ENCODE measurements around the gene TMEM50B.
A peak's percentile ranks its signal among the peaks of the same experiment; 100 is the strongest.
"Not testable (repeated sequence)": the region's sequence is repeated elsewhere in the genome, so short reads cannot be mapped to it uniquely, and the experiment has no call there.

TMEM50B gene

DNA sequence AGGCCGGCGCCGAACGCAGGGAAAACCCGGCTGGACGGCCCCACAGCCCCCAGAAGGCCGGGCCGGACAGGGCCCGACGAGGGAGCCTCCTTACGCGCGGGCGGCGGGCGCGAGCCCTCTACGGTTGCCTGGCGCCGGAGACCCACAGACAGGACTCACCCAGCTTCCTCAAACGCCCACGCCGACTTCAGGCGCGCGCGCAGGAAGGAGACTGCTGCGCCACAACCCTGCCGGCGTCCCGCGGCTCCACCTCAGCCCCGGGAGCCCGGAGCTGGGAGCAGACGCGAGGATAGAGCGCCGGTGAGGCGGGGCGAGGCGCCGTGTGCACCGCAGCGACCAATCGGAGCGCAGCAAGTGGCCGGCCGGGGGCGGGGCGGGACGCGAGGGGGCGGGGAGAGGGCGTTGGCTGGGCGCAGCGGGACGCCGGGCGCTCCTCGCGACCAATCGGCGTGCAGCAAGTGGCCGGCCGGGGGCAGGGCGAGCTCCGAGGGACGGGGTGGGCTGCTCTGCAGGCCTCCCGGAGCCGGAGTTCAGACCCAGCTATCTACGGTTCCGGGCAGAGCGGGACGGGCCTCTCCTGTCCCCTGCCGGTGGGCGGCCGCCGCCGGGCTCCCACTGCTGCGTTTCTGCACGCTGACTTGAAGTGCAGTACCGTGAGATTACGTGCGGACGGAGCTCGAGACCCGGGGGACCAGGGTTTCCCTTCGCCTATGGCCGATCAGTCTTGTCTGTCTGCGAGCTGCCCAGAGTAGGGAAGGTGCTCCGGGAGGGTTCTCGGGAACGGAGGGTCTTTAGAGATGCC lies at the start of gene TMEM50B:
Gene TMEM50B (minus strand): TSS at position 296 of the 802 bp plus-strand sequence. CDS start 11,089 bp downstream, outside the sequence.
- peak; percentile 88 for DNase-seq

DNA sequence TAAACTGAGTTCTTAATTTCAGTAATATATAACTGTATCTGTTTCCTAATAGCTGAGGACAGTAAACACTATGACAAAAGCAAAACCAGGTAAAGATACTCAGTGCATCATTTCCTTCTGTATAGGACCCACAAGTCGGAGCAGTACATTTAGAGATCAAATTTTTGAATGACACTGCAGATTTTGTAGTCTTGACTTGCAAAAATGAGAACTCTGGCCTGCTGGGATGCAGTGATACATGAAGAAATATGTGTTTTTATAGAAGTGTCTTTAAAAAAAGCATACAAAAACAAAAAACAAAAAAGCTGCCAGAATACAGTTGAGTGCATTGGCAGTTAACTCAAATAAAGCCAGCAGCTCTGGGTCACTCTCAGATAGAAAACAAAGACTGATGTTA lies 43.2 kb upstream of the TMEM50B start:
- no peak for DNase-seq

DNA sequence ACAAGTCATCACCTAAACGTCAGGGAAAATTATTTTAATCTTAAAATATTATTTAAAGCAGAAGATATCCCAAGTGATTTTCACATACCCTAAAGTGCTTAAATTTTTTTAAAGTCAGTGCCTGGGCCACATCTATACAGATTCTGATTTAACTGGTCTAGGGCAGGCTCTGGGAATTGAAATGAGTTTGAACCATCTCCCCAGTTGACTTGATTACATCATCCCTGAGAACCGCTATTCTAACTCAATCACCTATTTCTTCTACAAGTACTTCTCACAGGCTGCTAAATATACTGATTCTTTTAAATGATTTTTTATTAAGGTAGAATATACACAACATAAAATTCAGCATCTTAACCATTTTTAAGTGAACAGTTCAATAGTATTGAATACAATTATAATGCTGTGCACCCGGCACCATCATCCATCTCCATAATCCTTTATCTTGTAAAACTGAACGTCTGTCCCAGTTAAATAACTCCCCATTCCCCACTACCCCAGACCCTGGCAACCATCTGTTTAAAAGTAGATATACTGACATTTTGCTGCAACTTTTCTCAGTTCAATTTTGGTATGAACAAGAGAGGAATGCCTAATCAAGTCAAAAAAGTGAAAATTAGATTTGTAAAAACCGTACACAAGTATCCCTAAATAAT lies 42.7 kb upstream of the TMEM50B start:
- no peak for DNase-seq

DNA sequence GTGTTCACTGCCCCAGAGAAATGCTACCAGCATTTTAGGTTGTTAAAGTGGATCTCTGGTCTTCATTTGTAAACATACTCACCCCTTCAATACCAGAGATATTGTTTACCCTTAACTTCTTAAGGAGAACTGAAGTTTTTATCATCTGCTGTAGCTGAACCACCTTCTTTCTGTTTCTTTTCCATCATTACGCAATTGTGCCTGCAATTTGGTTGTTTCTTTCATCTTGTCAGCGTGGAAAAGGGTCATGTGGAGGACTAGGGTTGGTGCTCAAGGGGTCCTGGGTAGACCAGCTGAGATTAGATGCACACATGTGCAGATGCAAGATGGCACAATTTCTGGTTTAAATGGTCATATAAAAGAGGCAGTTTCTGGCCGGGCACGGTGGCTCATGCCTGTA lies 39.1 kb upstream of the TMEM50B start:
- no peak for DNase-seq

DNA sequence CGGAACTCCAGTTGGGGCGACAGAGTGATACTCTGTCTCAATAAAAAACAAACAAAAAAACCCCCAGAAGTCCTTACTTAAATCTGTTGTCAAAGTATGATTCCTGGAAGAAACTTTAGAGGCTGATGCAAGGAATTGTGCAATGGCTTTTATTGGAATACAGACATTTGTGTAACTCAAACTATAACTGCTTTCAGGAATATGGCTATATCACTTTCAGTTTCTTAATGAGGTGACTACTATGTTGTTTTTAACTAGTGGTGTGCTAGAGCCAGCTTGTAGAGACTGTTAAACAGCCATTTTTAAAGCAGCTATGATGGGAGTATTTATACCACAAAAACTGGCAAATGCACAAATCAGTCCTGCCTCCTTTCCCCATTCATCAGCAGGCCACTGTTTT lies 34.5 kb upstream of the TMEM50B start:
- no peak for DNase-seq

DNA sequence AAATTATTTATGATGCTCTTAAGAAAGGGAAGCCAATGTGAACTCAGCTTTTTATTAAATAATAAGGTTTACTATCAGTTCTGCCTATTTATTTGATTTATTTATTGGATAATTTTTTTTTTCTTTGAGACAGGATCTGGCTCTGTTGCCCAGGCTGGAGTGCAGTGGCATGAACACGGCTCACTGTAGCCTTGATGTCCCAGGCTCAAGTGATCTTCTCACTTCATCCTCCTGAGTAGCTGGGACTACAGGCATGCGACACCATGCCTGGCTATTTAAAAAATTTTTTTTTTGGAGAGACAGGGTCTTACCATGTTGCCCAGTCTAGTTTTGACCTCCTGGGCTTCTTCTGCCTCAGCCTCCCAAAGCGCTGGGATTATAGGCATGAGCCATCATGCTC lies 32.7 kb upstream of the TMEM50B start:
- DNase-seq: no peak

DNA sequence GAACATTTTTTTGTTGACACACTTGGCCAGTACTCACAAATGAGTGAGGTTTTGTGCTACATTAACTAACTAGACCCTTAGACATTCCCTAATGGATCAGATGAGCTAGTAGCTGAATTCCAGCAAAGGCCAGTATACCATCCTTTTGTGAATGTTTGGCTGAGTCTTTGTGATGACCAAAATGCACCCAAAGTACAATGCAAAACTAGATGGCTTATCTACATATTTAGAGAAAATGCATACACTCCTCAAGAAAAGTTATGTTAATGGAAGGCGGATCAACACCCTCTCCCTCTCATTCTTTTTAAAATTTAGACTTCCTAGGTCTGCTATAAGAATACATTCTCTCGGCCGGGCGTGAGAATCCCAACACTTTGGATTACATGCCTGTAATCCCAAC lies 31.9 kb upstream of the TMEM50B start:
- DNase-seq: no peak

DNA sequence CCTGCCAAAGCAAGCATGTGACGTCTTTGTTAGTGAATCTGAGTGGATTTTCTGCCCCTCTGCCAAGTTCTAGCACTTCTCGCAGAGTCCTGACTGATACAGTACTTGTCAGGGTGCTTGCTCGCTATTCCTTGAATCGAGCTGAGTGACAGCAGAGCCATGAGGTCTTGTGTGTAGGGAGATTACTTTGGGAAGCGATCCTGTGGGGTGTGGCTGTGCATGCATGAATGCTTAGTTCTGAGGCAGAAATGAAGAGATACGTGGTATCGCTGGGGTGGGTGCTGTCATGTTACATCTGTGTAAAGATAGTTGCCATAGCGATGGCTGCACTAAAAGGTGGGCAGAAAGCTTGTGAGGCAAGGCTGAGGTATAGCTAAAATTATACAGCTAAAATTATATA lies 31.1 kb upstream of the TMEM50B start:
- DNase-seq: no peak

DNA sequence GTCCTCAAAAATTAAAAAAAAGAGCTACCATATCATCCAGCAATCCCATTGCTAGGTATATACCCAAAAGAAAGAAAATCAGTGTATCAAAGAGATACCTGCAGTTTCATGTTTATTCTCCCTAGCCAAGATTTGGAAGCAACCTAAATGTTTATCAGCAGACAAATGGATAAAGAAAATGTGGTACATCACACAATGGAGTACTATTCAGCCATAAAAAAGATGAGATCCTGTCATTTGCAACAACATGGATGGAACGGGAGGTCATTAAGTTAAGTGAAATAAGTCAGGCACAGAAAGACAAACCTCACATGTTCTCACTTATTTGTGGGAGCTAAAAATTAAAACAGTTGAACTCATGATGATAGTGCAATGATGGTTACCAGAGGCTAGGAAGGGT lies 27.2 kb upstream of the TMEM50B start:
- DNase-seq: not testable (repeated sequence)

DNA sequence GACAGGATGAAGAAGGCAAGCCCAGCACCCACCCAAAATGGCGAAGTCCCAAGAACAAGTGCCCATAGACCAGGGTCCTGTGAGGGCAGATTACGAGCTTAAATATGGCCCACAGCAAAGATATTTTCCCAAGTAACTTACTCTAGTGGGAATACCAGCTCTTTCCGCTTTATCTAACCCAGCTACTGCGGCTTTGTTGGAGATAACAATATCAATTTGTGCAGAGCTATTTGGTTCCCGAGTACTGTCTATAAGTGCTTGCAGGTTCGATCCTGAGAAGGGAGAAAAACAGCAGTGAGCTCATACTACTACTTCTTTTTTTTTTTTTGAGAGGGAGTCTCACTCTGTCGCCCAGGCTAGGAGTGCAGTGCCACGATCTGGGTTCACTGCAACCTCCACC lies 26.1 kb upstream of the TMEM50B start:
- no peak for DNase-seq

DNA sequence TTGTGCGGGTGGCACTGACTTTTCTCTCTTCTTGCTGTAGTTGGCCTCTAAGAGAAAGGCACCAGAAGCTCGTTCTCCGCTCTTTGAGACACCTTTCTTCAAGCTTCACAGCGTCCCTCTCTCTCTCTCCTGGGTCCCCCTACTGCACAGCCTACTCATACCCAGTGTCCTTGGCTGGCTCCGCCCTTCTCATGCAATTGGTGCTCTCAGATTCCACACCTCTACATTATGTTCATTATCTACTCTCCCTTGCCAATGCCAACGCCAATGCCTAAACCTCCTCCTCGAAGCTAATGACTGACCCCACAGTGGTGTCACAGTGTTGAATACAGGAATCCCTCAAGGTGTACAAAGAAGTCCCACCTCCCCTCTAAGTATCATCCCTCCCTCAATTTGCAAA lies 16.6 kb upstream of the TMEM50B start:
- DNase-seq: no peak

DNA sequence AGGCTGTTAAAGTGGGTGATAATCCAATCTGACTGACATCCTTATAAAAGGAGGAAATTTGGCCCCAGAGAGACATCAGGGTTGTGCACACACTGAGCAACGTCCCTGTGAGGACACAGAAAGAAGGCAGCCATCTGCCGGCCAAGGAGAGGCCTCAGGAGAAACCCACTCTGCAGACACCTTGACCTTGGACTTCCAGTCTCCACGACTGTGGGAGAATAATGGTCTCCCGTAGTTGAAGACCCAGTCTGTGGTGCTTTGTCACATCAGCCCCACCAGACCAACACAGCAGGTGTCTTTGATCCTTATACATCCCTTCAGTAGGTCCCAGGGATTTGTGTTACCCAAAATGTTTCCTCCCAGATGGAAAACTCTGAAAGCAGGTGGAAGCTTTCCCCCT lies 16.0 kb upstream of the TMEM50B start:
- DNase-seq: no peak

DNA sequence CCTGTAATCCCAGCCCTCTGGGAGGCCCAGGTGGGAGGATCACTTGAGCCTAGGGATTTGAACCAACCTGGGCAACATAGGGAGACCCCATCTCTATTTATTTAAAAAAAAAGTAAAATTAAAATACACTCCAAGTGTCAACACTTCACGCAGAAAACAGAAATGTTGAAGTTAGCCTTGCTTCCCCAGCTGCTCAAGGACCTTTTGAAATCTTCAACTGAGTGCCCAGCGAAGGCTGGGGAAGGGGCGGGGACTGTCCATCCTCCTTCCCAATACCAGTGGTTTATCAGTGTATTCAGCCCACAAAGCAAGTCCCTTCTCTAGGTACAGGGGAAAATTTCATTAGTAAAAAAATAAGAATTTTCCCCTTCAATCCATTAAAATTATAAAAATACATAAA lies 14.0 kb upstream of the TMEM50B start:
- DNase-seq: no peak

DNA sequence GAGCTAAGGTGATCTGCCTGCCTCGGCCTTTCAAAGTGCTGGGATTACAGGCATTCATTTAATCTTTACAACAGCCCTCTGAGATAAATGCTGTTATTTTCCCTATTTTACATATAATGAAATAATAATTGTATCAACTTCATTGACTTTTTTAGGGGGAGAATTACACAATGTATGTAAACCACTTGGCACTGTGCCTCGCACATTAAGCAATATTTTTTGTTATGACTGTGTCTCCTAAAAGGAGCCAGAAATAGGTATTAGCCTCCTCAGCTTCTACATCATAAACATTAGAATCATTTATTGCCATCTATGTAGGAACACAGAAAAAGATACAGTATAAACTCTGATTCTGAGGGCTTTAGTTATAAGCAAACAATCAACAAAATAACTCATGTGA lies 12.8 kb upstream of the TMEM50B start:
- no peak for DNase-seq

DNA sequence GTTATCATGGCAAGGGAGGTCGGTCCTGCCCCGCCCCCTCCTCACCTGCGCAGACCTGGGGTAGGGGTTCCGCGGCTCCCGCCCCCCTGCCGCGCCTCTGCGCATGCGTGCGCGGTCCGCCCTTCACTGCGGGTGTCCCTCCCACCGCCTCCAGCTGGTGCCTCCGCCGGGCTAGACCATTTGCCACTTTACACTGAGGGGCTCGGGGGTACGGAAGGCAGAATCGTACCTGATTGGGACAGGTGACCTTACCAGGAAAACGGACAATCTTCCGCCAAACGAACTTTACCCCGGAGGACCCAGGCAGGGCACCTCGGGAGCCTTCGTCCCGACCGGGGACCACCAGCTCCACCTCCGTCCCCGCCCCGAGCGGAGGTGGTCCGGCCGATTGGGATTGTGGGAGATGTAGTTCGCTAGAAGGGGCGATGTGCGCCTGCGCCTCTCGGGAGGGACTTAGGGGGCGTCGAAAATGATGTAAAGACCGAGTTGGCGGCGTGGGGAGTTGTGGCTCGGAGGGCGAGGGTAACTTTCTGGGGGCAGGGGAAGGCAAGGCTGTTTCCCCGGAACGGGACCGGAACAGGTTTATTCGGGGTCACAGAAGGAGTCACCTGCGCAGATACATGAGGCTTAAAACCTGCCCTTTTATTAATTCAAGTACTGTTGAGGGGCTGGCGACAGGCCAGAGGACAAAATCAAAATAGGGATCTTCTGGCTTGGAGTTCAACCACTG lies 11.8 kb upstream of the TMEM50B start, which contains the start of gene DNAJC28:
Gene DNAJC28 (minus strand): TSS at position 344 of the 730 bp plus-strand sequence. CDS start 2,323 bp downstream, outside the sequence.
- DNase-seq: peak; percentile 98

DNA sequence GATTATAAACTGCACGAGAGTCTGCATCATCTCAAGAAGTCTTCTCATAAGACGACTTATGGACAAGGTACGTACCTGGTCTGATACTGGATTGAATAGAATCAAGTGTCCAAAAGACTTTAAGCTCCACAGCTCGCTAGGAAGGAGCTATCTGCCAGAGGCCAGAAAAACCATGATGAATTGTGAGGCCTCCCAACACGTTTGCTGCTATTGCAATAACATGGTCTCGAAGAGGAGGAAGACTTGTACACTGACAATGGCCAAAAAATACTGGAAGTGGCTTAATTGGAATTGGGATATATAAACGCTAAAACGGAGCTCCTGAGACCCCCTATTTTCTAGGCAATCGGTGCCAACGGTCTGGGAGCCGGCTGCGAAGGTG lies 11.2 kb upstream of the TMEM50B start:
- no peak for DNase-seq

DNA sequence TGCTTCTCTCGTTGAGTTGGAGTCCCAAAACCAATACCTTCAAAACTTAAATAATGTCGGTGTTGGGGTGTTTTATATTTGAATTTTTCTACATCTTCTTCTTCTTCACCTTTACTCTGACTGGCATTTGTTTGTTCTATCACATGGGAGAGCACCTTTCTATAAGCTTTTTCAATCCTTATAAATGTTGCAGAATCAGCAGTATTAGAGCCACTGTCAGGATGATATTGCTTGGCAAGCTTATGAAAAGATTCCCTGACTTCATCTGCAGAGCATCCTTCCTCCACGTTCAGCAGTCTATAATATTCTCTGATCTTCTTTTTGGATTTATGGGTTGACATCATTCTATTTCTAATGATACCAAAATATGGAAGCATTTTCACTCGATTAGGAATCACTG lies 9.2 kb upstream of the TMEM50B start:
- no peak for DNase-seq

DNA sequence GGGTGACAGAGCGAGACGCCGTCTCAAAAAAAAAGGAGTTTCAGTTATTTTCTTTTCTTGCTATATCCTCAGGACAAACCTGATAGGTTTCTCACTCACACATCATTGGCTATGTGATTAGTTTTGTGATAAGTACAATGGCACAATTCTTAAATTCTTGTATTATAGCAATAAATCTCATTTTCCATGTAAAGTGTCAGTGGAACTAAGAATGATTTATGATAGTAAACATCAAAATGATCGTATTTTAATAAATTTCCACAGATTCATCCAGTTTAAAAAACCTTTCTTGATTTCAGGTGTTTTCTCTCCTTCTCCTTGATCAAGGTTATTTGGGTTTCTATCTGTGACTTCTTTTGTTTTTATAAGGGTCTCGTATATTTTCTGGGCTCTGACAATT lies 8.2 kb upstream of the TMEM50B start:
- DNase-seq: no peak

DNA sequence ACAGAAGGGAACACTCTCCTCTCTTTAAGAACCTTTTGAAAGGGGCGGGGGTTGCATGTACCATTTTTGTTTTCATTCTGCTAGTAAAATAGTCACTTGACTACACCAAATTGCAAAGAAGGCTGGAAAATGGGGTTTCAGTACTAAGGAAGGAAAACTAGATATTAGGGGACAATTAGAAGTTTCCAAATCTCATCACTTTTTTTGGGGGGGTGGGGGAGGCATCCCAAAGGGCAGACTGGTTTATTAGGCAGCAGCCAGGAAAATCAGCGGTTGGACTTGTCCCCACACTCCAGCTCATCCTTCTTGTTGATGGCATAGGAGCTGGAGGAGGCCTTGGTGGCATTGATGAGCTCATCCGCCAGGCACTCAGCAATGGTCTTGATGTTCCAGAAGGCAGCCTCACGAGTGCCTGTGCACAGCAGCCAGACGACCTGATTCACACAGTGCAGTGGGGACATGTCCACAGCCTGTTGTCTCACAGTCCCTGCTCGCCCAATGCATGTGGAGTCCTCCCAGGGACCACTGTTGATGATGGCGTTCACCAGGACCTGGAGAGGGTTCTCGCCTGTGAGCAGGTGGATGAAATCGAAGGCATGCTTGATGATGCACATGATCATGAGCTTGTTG lies 1.7 kb upstream of the TMEM50B start:
- DNase-seq: no peak

DNA sequence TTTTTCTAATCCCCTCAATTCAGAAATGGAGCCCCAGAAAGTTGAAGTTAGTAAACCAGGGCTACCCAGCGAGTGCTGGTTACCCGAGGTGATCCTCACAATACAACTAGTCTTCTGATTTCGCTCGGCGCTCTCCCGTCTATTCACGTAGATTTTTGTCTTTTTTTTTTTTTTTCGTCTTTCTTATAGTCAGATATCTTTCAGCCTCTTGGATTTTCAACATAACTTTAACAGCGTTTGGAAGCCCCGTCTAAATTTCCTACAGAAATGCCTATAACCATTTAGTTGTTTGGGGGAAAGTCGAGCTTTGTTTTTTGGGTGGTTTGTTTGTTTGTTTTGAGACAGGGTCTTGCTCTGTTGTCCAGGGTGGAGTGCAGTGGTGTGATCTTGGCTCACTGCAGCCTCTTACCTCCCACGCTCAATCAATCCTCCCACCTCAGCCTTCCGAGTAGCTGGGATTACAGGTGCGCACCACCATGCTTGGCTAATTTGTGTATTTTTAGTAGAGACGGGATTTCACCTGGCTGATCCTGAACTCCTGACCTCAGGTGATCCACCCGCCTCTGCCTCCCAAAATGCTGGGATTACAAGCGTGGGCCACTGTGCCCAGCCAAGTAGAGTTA lies 818 bp upstream of the TMEM50B start:
- DNase-seq: no peak

DNA sequence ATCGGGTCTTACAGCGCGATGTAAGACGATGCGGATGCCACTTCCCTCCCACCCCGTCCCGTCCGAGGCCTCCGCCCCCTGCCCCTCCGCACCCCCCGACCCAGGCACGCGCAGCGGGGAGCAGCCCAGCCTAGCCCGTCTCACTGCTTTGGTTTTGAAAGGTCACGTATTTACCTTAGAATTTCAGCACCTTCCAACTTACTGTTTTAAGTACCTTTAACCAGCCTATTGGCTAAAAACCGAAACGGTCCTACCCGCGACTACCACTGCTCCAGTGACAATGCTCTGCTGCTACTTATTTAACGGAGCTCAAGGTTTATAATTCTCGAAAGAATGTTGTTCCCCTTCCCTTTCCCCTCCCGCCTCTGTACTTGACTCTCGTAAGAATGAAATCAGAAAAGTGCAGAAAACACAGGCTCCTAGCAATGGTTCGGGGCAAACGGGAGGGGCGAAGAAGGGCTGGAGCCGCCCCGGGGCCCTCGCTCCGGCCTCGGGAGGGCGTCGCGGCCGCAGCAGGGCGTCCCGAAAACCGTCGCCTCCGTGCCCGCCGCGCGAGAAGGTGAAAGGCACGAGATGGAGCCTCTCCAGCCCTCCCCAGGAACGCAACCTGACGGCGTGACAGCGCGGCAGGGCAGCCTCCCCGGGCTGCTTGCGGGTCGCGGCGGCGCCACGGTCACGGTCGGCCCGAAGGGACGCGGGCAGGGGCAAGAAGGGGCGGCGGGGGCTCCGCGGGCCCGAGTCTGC lies 667 bp downstream of the TMEM50B start:
- DNase-seq: peak; percentile 13

DNA sequence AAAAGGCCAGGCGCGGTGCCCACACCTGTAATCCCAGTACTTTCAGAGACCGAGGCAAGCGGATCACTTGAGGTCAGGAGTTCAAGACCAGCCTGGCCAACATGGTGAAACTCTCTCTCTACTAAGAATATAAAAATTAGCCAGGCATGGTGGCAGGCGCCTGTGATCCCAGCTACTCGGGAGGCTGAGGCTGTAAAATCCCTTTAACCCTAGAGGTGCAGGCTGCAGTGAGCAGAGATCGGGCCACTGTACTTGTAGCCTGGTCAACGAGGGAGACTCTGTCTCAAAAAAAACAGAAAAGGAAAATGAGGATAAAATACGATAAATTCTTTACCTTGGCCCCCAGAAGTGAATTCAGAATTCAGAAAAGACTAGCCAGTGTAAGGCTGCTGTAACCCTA lies 1.6 kb downstream of the TMEM50B start:
- no peak for DNase-seq

All from NCI-H1694 (cell line).